HepG2 (cell line): ENCODE measurements around the gene BFSP1. TPM values are rescaled to one million over a fixed set of nuclear protein-coding genes. Genes with fewer than 3 reads are reported as not detected.

ENCODE experiments used
- ATF6 ChIP-seq: sonication (generic); formaldehyde crosslinking; conservative IDR thresholded peaks from 2 replicates; pipeline ENCODE4 v1.4.0; 2020; ENCODE audit warnings: missing genetic modification reagents
- HBP1 ChIP-seq: IDR thresholded peaks from 2 replicates; pipeline ENCODE4 v1.6.1; 2016; ENCODE audit warnings: low read depth, control low read depth
- KDM6A ChIP-seq: IDR thresholded peaks from 2 replicates; pipeline ENCODE4 v1.6.1; 2016; ENCODE audit warnings: low read depth
- MEIS1 ChIP-seq: sonication (generic); formaldehyde crosslinking; IDR thresholded peaks from 2 replicates; pipeline ENCODE4 v1.9.0; 2021; ENCODE audit warnings: mild to moderate bottlenecking, missing genetic modification reagents, moderate library complexity, borderline replicate concordance
- MIER3 ChIP-seq: IDR thresholded peaks from 2 replicates; pipeline ENCODE4 v1.6.1; 2016; ENCODE audit warnings: missing compliant biosample characterization, borderline replicate concordance
- REST ChIP-seq, 2 experiments: IDR thresholded peaks; 2 replicates each; pipeline ENCODE4 v1.6.1; 2011 to 2012; ENCODE audit warnings: low read length in 2 of 2, borderline replicate concordance in 1 of 2, low read depth in 1 of 2, mild to moderate bottlenecking in 1 of 2, moderate library complexity in 1 of 2
- RNF219 ChIP-seq: sonication (generic); formaldehyde crosslinking; IDR thresholded peaks from 2 replicates; pipeline ENCODE4 v1.5.0; 2020; ENCODE audit warnings: mild to moderate bottlenecking, missing genetic modification reagents
- ZFX ChIP-seq: sonication (generic); formaldehyde crosslinking; IDR thresholded peaks from 2 replicates; pipeline ENCODE4 v1.4.0; 2020; ENCODE audit warnings: mild to moderate bottlenecking, low read depth, missing genetic modification reagents, moderate library complexity
- ZNF543 ChIP-seq: sonication (generic); formaldehyde crosslinking; IDR thresholded peaks from 2 replicates; pipeline ENCODE4 v1.4.0; 2020; ENCODE audit warnings: mild to moderate bottlenecking, missing genetic modification reagents
- ZNF546 ChIP-seq: sonication (generic); formaldehyde crosslinking; conservative IDR thresholded peaks from 2 replicates; pipeline ENCODE4 v1.8.1; 2023; ENCODE audit warnings: mild to moderate bottlenecking, missing genetic modification reagents
- polyA plus RNA-seq, 8 experiments: library from polyadenylated mRNA; depleted of rRNA in 3 of 8; stranded (reverse) in 7 of 8; unstranded in 1 of 8; fragments of >200 nt; fragmentation: Illumina TruSeq in 4 of 8; extraction: Trizol in 4 of 8; gene quantifications; 2 replicates each; pipeline versions ENCODE4 v1.2.1 to v1.2.3, GENCODE V29; 2011 to 2016; ENCODE audit warnings: low read depth in 4 of 8, missing spikeins in 1 of 8, mixed read lengths in 1 of 8; ENCODE audit not compliant: insufficient read depth in 1 of 8
- total RNA-seq, 5 experiments: library from RNA; depleted of rRNA; stranded (reverse); fragments of >200 nt; fragmentation: Illumina TruSeq; extraction: Trizol; gene quantifications; 2 replicates each; pipeline ENCODE4 v1.2.3, GENCODE V29; 2016; ENCODE audit warnings: low read depth in 1 of 5
- TF ChIP-seq, protein P1 (sequence below): sonication (generic); formaldehyde crosslinking; IDR thresholded peaks from 2 replicates; pipeline ENCODE4 v1.8.1; 2023; ENCODE audit warnings: mild to moderate bottlenecking, missing genetic modification reagents
- TF ChIP-seq, protein P2 (sequence below): sonication (generic); formaldehyde crosslinking; IDR thresholded peaks from 2 replicates; pipeline ENCODE4 v1.8.1; 2022; ENCODE audit warnings: mild to moderate bottlenecking, missing genetic modification reagents
- TF ChIP-seq, protein P3 (sequence below): sonication (generic); formaldehyde crosslinking; IDR thresholded peaks from 2 replicates; pipeline ENCODE4 v1.5.0; 2020; ENCODE audit warnings: mild to moderate bottlenecking, missing genetic modification reagents

BFSP1 gene
- total and polyA plus RNA-seq, 2 of the 13 experiments (the other 11 are each of a cell fraction or from before 2014, with no cell fraction given): 0.22 to 0.26 TPM

DNA sequence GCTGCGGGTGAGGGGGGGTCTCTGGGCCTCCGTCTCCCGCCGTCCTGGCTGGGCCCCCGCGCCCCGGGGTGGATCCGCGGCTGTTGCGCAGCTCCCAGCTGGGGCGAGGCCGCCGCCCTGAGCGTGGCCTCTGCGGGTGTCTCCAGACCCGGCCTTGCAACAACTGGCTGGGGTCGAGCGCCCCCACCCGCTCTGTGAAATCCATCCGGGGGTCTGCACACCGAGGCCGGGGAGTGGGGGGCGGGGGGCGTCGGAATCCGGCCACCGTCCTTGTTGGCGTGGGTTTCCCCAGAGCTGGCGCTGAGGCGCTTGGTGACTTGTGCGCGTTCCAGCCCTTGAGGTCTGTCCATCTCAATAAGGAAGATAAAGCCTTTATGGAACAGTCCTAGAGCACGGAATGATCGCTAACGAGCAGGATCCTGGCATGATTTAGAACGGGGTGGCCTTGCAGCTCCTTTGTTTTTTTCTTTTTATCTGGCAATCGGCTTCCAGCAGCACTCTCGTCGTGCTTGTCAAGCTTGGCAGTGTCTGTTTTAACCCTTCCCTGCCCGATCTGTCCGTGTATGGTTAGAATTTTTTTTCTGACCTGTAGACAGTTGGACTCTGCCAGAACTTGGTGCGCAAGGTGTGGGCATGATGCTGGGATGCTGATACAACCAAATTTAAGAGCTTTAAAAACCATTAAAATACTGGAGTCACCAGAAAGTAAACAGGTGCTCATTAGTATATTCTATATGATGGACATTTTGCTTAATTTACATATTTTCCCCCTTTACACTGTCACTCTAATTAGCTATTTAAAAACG, 39.4 kb upstream of the BFSP1 start (continued):
- TF ChIP-seq, protein P1, sequence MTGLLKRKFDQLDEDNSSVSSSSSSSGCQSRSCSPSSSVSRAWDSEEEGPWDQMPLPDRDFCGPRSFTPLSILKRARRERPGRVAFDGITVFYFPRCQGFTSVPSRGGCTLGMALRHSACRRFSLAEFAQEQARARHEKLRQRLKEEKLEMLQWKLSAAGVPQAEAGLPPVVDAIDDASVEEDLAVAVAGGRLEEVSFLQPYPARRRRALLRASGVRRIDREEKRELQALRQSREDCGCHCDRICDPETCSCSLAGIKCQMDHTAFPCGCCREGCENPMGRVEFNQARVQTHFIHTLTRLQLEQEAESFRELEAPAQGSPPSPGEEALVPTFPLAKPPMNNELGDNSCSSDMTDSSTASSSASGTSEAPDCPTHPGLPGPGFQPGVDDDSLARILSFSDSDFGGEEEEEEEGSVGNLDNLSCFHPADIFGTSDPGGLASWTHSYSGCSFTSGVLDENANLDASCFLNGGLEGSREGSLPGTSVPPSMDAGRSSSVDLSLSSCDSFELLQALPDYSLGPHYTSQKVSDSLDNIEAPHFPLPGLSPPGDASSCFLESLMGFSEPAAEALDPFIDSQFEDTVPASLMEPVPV: peak; percentile 65; the same call in 1 of the 2 replicates
- TF ChIP-seq KDM6A (0 out of 2 replicates have a peak, but pooled peaks have one; percentile 10), ZFX (peak; percentile 85), MEIS1 (CRISPR knock-in tag) (no peak), RNF219 (CRISPR knock-in tag) (no peak), MIER3 (CRISPR knock-in tag) (no peak), HBP1 (CRISPR knock-in tag) (no peak), REST (IDR thresholded peaks at IDR 0.05; ENCODE audit: borderline replicate concordance in 1 of 2, low read depth in 1 of 2, low read length in 2 of 2) (no peak), ZNF546 (peak; percentile 67; the same call in 1 of the 2 replicates), ATF6 (CRISPR knock-in tag) (peak; percentile 12; the same call in 1 of the 2 replicates), ZNF543 (CRISPR knock-in tag) (no peak)
- TF ChIP-seq, protein P2, sequence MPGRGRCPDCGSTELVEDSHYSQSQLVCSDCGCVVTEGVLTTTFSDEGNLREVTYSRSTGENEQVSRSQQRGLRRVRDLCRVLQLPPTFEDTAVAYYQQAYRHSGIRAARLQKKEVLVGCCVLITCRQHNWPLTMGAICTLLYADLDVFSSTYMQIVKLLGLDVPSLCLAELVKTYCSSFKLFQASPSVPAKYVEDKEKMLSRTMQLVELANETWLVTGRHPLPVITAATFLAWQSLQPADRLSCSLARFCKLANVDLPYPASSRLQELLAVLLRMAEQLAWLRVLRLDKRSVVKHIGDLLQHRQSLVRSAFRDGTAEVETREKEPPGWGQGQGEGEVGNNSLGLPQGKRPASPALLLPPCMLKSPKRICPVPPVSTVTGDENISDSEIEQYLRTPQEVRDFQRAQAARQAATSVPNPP (CRISPR knock-in tag): 0 out of 2 replicates have a peak, but pooled peaks have one; percentile 49
- TF ChIP-seq, protein P3, sequence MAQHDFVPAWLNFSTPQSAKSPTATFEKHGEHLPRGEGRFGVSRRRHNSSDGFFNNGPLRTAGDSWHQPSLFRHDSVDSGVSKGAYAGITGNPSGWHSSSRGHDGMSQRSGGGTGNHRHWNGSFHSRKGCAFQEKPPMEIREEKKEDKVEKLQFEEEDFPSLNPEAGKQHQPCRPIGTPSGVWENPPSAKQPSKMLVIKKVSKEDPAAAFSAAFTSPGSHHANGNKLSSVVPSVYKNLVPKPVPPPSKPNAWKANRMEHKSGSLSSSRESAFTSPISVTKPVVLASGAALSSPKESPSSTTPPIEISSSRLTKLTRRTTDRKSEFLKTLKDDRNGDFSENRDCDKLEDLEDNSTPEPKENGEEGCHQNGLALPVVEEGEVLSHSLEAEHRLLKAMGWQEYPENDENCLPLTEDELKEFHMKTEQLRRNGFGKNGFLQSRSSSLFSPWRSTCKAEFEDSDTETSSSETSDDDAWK (CRISPR knock-in tag): no peak
